IMR-90 (cell line): Measurements from ENCODE around the gene HOXA3. TPM values are rescaled to one million over a fixed set of nuclear protein-coding genes. Genes with fewer than 3 reads are reported as not detected.

Source experiments
- ATAC-seq: fragments of 200-7000 bp; cut with Tn5 transposase; 2 replicates; pipeline ENCODE4 v1.9.1; 2020; ENCODE audit warnings: low read depth, mild to moderate bottlenecking, moderate library complexity
- BruUV-seq: library from RNA; stranded (reverse); fragments of 400-500 nt; replicated peaks from 2 replicates; lab custom pipeline; 2021; lab: Mats Ljungman, UMichigan
- CTCF ChIA-PET: fragments of 300-600 bp; formaldehyde crosslinking; extraction: SDS; loops from one replicate; lab custom pipeline; 2021; ENCODE audit warnings: antibody characterized with exemption; lab: Yijun Ruan, JAX
- POLR2A ChIA-PET: fragments of 300-600 bp; sonication (Branson Sonifier 250); formaldehyde crosslinking; loops from one replicate; lab custom pipeline; 2022; ENCODE audit warnings: antibody characterized with exemption; ENCODE audit not compliant: unreplicated experiment; lab: Charles Lee
- DNase-seq: peaks from one replicate; pipeline ENCODE4 v3.0.0; 2013
- H2AFZ ChIP-seq: replicated peaks from 2 replicates; pipeline ENCODE3; 2013; ENCODE audit warnings: low read length, mild to moderate bottlenecking; ENCODE audit not compliant: poor library complexity
- H2AK5ac ChIP-seq: 2 replicates; pipeline ENCODE4 v1.6.1; 2013; ENCODE audit warnings: low read depth, low read length, inconsistent platforms
- H2AK9ac ChIP-seq: replicated peaks from 2 replicates; pipeline ENCODE3; 2013; ENCODE audit warnings: mild to moderate bottlenecking, low read depth, low read length, moderate library complexity; ENCODE audit not compliant: poor library complexity
- H2BK120ac ChIP-seq: 2 replicates; pipeline ENCODE4 v1.6.1; 2013; ENCODE audit warnings: low read depth, low read length, inconsistent platforms
- H2BK15ac ChIP-seq: 3 replicates; pipeline ENCODE4 v1.6.1; 2013; ENCODE audit warnings: low read depth, low read length, inconsistent platforms
- H2BK20ac ChIP-seq: 2 replicates; pipeline ENCODE4 v1.6.1; 2013; ENCODE audit warnings: low read depth, mild to moderate bottlenecking, inconsistent platforms, low read length, moderate library complexity
- H2BK5ac ChIP-seq: 2 replicates; pipeline ENCODE4 v1.6.1; 2013; ENCODE audit warnings: mild to moderate bottlenecking, low read depth, low read length, inconsistent platforms; ENCODE audit not compliant: poor library complexity, severe bottlenecking
- H3K14ac ChIP-seq: replicated peaks from 2 replicates; pipeline ENCODE4 v1.6.1; 2013; ENCODE audit warnings: low read depth, low read length, inconsistent platforms
- H3K18ac ChIP-seq: 2 replicates; pipeline ENCODE4 v1.6.1; 2013; ENCODE audit warnings: low read depth, low read length, control low read depth
- H3K23ac ChIP-seq: 2 replicates; pipeline ENCODE4 v1.6.1; 2013; ENCODE audit warnings: low read depth, low read length, inconsistent platforms
- H3K27ac ChIP-seq: 2 replicates; pipeline ENCODE4 v1.5.1; 2013; ENCODE audit warnings: mild to moderate bottlenecking, control low read depth, low read length; ENCODE audit not compliant: insufficient read depth
- H3K27me3 ChIP-seq: 2 replicates; pipeline ENCODE4 v1.6.1; 2013; ENCODE audit warnings: low read length; ENCODE audit not compliant: control insufficient read depth, insufficient read depth
- H3K36me3 ChIP-seq: 2 replicates; pipeline ENCODE4 v1.6.1; 2013; ENCODE audit warnings: low read length, mixed read lengths; ENCODE audit not compliant: control insufficient read depth, insufficient read depth
- H3K4ac ChIP-seq: 2 replicates; pipeline ENCODE4 v1.6.1; 2013; ENCODE audit warnings: low read depth, low read length, inconsistent platforms
- H3K4me1 ChIP-seq: 2 replicates; pipeline ENCODE4 v1.6.1; 2013; ENCODE audit warnings: low read length, mixed read lengths; ENCODE audit not compliant: control insufficient read depth, insufficient read depth
- H3K4me2 ChIP-seq: 2 replicates; pipeline ENCODE4 v1.6.1; 2013; ENCODE audit warnings: low read depth, mild to moderate bottlenecking, control low read depth, low read length, moderate library complexity
- H3K4me3 ChIP-seq: 2 replicates; pipeline ENCODE4 v1.5.1; 2013; ENCODE audit warnings: low read depth, mild to moderate bottlenecking, control low read depth, low read length, moderate library complexity; ENCODE audit not compliant: insufficient read depth
- H3K56ac ChIP-seq: 2 replicates; pipeline ENCODE4 v1.6.1; 2013; ENCODE audit warnings: low read length, inconsistent platforms; ENCODE audit not compliant: insufficient read depth; ENCODE audit errors: extremely low read depth
- H3K79me1 ChIP-seq, 2 experiments: 2 replicates each; pipeline ENCODE4 v1.6.1; 2013; ENCODE audit warnings: low read length in 2 of 2, inconsistent platforms in 1 of 2, low read depth in 1 of 2
- H3K9ac ChIP-seq: 2 replicates; pipeline ENCODE4 v1.6.1; 2013; ENCODE audit warnings: low read depth, low read length, control low read depth
- H3K9me1 ChIP-seq: 2 replicates; pipeline ENCODE4 v1.6.1; 2013; ENCODE audit warnings: low read length, inconsistent platforms; ENCODE audit not compliant: insufficient read depth
- H3K9me3 ChIP-seq: 2 replicates; pipeline ENCODE4 v1.6.1; 2013; ENCODE audit warnings: low read length; ENCODE audit not compliant: control insufficient read depth, insufficient read depth
- H4K20me1 ChIP-seq: 2 replicates; pipeline ENCODE4 v1.6.1; 2013; ENCODE audit warnings: low read length, inconsistent platforms; ENCODE audit not compliant: insufficient read depth
- H4K5ac ChIP-seq: 2 replicates; pipeline ENCODE4 v1.6.1; 2013; ENCODE audit warnings: mild to moderate bottlenecking, low read depth, low read length, control low read depth
- H4K8ac ChIP-seq, 2 experiments: 2 replicates each; pipeline ENCODE4 v1.6.1; 2013; ENCODE audit warnings: low read depth in 2 of 2, low read length in 2 of 2, control low read depth in 1 of 2, inconsistent platforms in 1 of 2
- H4K91ac ChIP-seq: 2 replicates; pipeline ENCODE4 v1.6.1; 2013; ENCODE audit warnings: low read depth, low read length, inconsistent platforms; ENCODE audit not compliant: insufficient read depth
- CHD1 ChIP-seq: IDR thresholded peaks from 2 replicates; pipeline ENCODE4 v1.6.1; 2012; ENCODE audit warnings: low read depth, low read length, improper control_type of control experiment
- MAFK ChIP-seq: IDR thresholded peaks from 2 replicates; pipeline ENCODE4 v1.6.1; 2012; ENCODE audit warnings: low read depth, low read length, improper control_type of control experiment
- WGBS, 2 experiments: methylation state at CpG; one replicate each; pipeline versions ENCODE4 v1.1.5 to v1.1.7; 2013; ENCODE audit warnings: missing lambda C conversion rate in 2 of 2; ENCODE audit not compliant: insufficient read length in 1 of 2; ENCODE audit errors: extremely low coverage in 2 of 2; 5-methylcytosine and 5-hydroxymethylcytosine counted together
- dilution Hi-C: fragments of 300-500 bp; cut with HindIII; formaldehyde crosslinking; loops from one replicate; pipeline ENCODE4 v1.14.3; 2018; ENCODE audit warnings: low sequenced_read_pairs; ENCODE audit not compliant: unreplicated experiment
- in situ Hi-C: fragments of 300-500 bp; cut with MboI; formaldehyde crosslinking; loops from 3 replicates; pipeline ENCODE4 v1.14.3; 2019; ENCODE audit warnings: low sequenced_read_pairs, inconsistent platforms, mixed read lengths
- intact Hi-C: fragments of 100-400 bp; cut with micrococcal nuclease; formaldehyde crosslinking; loops from 2 replicates; pipeline ENCODE4 v1.10.0; 2022
- polyA plus RNA-seq, 3 experiments: library from polyadenylated mRNA; depleted of rRNA; stranded (reverse); fragments of >200 nt; gene quantifications; 2 replicates each; pipeline ENCODE4 v1.2.3, GENCODE V29; 2012; ENCODE audit warnings: low replicate concordance in 1 of 3
- total RNA-seq: library from RNA; depleted of rRNA; stranded (reverse); fragments of >200 nt; gene quantifications from 2 replicates; pipeline ENCODE4 v1.2.3, GENCODE V29; 2012

HOXA3 gene
- total and polyA plus RNA-seq, 2 of the 4 experiments (the other 2 are of a cell fraction), result 0.90 to 5.4 TPM

DNA sequence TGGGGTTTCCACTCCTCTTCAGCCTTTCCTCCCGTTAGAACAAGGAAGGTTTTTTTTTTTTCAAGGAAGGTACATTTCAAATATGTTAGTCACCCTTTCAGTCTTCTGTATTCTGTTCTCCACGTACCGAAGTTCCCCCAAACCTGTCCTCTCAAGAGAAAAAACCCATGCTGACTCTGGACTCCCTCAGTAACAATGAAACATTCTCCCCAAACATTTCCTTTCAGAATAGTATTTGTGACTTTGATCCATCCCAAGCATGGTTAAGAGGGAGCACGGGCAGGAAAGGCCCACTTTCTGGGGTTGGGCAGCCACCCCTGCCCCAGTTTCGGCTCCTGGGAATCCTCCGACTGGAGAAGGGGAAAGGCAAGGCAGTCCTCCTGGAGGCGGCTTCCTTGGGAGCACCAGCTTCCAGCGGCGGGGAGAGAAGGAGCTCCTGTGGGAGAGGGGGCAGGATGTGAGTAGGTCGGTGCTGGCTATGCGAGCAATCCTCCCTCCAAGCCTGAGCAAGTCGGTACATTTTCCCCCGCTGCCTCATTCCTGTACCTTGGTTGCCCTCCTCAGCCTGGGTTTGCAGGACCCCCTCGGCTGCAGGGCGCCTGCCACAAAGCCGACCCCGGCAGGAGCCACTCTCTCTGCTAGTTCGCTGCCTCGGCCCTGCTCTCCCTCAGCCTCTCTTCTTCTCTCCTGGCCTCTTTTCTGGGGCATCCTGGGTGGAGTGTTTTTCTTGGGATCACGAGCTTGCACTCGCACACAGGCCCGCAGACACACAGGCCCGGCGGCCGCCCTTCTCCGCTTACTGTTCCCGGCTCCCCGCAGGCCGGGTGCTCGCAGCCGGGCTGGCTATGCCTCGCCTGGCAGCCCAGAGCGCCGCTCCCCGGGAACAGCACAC lies 54.5 kb downstream of the HOXA3 start:
- Histone ChIP-seq H3K23ac (peak overlapping the region; percentile 100), H2AK9ac (peak overlapping the region; percentile 59), H3K9ac (peak overlapping the region; percentile 99), H3K14ac (peak overlapping the region; percentile 90), H4K20me1 (peaks cover 13% of the 10 kb centered on the region), H3K9me1 (no peaks in the 10 kb centered on the region), H2AFZ (peak overlapping the region; percentile 38), H3K36me3 (peaks cover 10% of the 10 kb centered on the region), H3K4ac (peak overlapping the region; percentile 79), H3K18ac (peak overlapping the region; percentile 63), H4K5ac (peak overlapping the region; percentile 72), H3K56ac (peak overlapping the region; percentile 93), H4K91ac (peak overlapping the region; percentile 88), H3K4me1 (peaks cover 8% of the 10 kb centered on the region), H2AK5ac (peak overlapping the region; percentile 60), H4K8ac (peak overlapping the region; percentile 65; a peak in 3 of 4 replicates), H3K4me2 (peak overlapping the region; percentile 80), H3K27me3 (no peaks in the 10 kb centered on the region), H3K9me3 (no peaks in the 10 kb centered on the region), H2BK20ac (no peak overlapping the region), H3K79me1 (peaks cover 10 to 20% of the 10 kb centered on the region in 2 experiments; a peak in 3 of 4 replicates), H3K4me3 (peak overlapping the region; percentile 92), H2BK120ac (peak overlapping the region; percentile 78), H2BK5ac (peak overlapping the region; percentile 91), H2BK15ac (no peak overlapping the region; the same call in 1 of the 3 replicates), H3K27ac (peak overlapping the region; percentile 98)
- POLR2A ChIA-PET, result interaction anchor here (1.0 to 1.9 kb wide), 3 partner anchors 16 to 26 kb away, joined by 3 to 4 read pairs (median 3); no protein-coding TSS in a partner anchor
- BruUV-seq, result no TSS peak
- no peak for ATAC-seq
- intact Hi-C loops (loop anchor here (1.0 to 2.0 kb wide), 6 partner anchors 25 to 411 kb away; partner anchors contain the start of gene SKAP2), dilution Hi-C loops (no loop called here), in situ Hi-C loops (no loop called here)
- TF ChIP-seq CHD1 (peak; percentile 24; the same call in 1 of the 2 replicates), MAFK (no peak)
- CTCF ChIA-PET, result interaction anchor here (0.7 to 1.6 kb wide), 6 partner anchors 13 to 411 kb away, joined by 3 to 4 read pairs (median 3); no protein-coding TSS in a partner anchor
- WGBS, 2 experiments, result 0% methylated on average over 15 of the region's 35 CpGs; no CpG with 5 or more reads in 1 of the 2 experiments
- DNase-seq, result peak; percentile 52
